ENCODE measurements around the gene NOL4L. TPM values are rescaled to one million over a fixed set of nuclear protein-coding genes. Genes with fewer than 3 reads are reported as not detected.

NOL4L gene
- total RNA-seq, 2 donors from 2014 or later, result 9.9 to 28.5 TPM

- Mint-ChIP-seq H3K9me3 (peaks cover 4% of the 10 kb centered on the region), H3K27me3 (no peaks in the 10 kb centered on the region), H3K4me3 (no peak overlapping the region), H3K36me3 (ENCODE audit: low read depth) (no peaks in the 10 kb centered on the region), H3K27ac (peak overlapping the region; percentile 20), H3K4me1 (peaks cover 4% of the 10 kb centered on the region)
- ATAC-seq (replicated peaks), result no peak
Measured at GRCh38 chr20:32609111-32609773, 24.1 kb upstream of the NOL4L start.

DNA sequence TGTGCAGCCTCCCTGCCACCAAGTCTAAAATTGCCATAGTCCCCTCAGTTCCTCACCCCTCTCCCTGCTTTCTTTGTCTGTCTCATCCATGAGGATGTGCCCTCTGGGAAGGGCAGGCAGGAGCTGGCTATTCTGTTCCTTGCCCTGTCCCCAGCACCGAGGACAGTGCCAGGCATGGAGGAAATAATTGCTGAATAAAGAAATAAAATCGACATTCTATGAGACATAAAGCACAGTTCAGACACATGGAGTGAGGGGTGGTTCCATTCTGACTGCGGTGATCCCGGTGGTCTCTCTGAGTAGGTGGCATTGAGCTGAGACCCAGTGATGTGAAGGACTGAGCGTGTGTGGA lies 23.5 kb upstream of the NOL4L start:
- H3K36me3 Mint-ChIP-seq (ENCODE audit: low read depth), result no peaks in the 10 kb centered on the region
- H3K27ac Mint-ChIP-seq, result no peak overlapping the region
- H3K4me1 Mint-ChIP-seq, result peaks cover 4% of the 10 kb centered on the region
- ATAC-seq (replicated peaks), result no peak
- peaks cover 4% of the 10 kb centered on the region for H3K9me3 Mint-ChIP-seq
- no peaks in the 10 kb centered on the region for H3K27me3 Mint-ChIP-seq
- H3K4me3 Mint-ChIP-seq, result no peak overlapping the region

GRCh38 chr20:32607727-32608663 lies 22.9 kb upstream of the NOL4L start:
- no peak overlapping the region for H3K27ac Mint-ChIP-seq
- peaks cover 4% of the 10 kb centered on the region for H3K4me1 Mint-ChIP-seq
- no peak overlapping the region for H3K4me3 Mint-ChIP-seq
- peaks cover 1% of the 10 kb centered on the region for H3K9me3 Mint-ChIP-seq
- ATAC-seq (replicated peaks), result no peak
- H3K27me3 Mint-ChIP-seq, result no peaks in the 10 kb centered on the region
- H3K36me3 Mint-ChIP-seq (ENCODE audit: low read depth), result no peaks in the 10 kb centered on the region

- Mint-ChIP-seq H3K4me3 (no peak overlapping the region), H3K27ac (no peak overlapping the region), H3K9me3 (no peaks in the 10 kb centered on the region), H3K27me3 (no peaks in the 10 kb centered on the region), H3K4me1 (peaks cover 4% of the 10 kb centered on the region), H3K36me3 (ENCODE audit: low read depth) (no peaks in the 10 kb centered on the region)
- ATAC-seq (replicated peaks), result no peak
Measured at GRCh38 chr20:32607324-32607723, 22.2 kb upstream of the NOL4L start.

GRCh38 chr20:32606790-32607189 lies 21.7 kb upstream of the NOL4L start:
- peak; percentile 29 for ATAC-seq (replicated peaks)
- Mint-ChIP-seq H3K27ac (no peak overlapping the region), H3K4me1 (peaks cover 4% of the 10 kb centered on the region), H3K27me3 (no peaks in the 10 kb centered on the region), H3K9me3 (no peaks in the 10 kb centered on the region), H3K4me3 (no peak overlapping the region), H3K36me3 (ENCODE audit: low read depth) (no peaks in the 10 kb centered on the region)

- H3K27ac Mint-ChIP-seq, result no peak overlapping the region
- peaks cover 4% of the 10 kb centered on the region for H3K4me1 Mint-ChIP-seq
- no peak overlapping the region for H3K4me3 Mint-ChIP-seq
- H3K9me3 Mint-ChIP-seq, result no peaks in the 10 kb centered on the region
- H3K27me3 Mint-ChIP-seq, result no peaks in the 10 kb centered on the region
- no peaks in the 10 kb centered on the region for H3K36me3 Mint-ChIP-seq (ENCODE audit: low read depth)
- no peak for ATAC-seq (replicated peaks)
Measured at GRCh38 chr20:32606107-32606506, 21.0 kb upstream of the NOL4L start.

- ATAC-seq (replicated peaks), result no peak
- no peak overlapping the region for H3K4me3 Mint-ChIP-seq
- H3K27ac Mint-ChIP-seq, result no peak overlapping the region
- no peaks in the 10 kb centered on the region for H3K27me3 Mint-ChIP-seq
- H3K4me1 Mint-ChIP-seq, result peaks cover 4% of the 10 kb centered on the region
- no peaks in the 10 kb centered on the region for H3K36me3 Mint-ChIP-seq (ENCODE audit: low read depth)
- H3K9me3 Mint-ChIP-seq, result no peaks in the 10 kb centered on the region
Measured at GRCh38 chr20:32605167-32605656, 20.1 kb upstream of the NOL4L start.

- no peaks in the 10 kb centered on the region for H3K36me3 Mint-ChIP-seq (ENCODE audit: low read depth)
- H3K9me3 Mint-ChIP-seq, result no peaks in the 10 kb centered on the region
- ATAC-seq (replicated peaks), result no peak
- no peak overlapping the region for H3K27ac Mint-ChIP-seq
- H3K4me1 Mint-ChIP-seq, result no peaks in the 10 kb centered on the region
- H3K4me3 Mint-ChIP-seq, result no peak overlapping the region
- no peaks in the 10 kb centered on the region for H3K27me3 Mint-ChIP-seq
Measured at GRCh38 chr20:32603046-32603726, 18.1 kb upstream of the NOL4L start.

DNA sequence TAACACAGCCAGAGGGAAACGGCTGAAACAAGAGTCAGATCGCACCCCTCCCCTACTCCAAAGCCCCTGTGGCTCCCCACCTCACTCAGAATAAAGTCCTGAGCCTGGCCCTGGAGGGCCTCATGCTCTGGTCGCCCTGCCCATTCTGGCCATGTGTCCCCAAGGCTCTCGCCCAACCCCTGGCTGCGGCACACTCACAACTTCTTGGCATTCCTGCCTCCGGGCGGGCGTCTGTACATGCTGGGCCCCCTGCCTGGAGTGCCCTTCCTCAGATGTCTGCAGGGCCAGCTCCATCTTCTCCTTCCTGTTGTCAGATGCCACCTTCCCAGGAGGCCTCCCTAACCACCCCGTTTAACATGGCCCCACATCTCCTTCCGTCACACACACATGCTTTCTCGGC lies 17.1 kb upstream of the NOL4L start:
- ATAC-seq (replicated peaks), result no peak
- Mint-ChIP-seq H3K36me3 (ENCODE audit: low read depth) (no peaks in the 10 kb centered on the region), H3K4me3 (no peak overlapping the region), H3K27me3 (no peaks in the 10 kb centered on the region), H3K4me1 (no peaks in the 10 kb centered on the region), H3K9me3 (no peaks in the 10 kb centered on the region), H3K27ac (no peak overlapping the region)

DNA sequence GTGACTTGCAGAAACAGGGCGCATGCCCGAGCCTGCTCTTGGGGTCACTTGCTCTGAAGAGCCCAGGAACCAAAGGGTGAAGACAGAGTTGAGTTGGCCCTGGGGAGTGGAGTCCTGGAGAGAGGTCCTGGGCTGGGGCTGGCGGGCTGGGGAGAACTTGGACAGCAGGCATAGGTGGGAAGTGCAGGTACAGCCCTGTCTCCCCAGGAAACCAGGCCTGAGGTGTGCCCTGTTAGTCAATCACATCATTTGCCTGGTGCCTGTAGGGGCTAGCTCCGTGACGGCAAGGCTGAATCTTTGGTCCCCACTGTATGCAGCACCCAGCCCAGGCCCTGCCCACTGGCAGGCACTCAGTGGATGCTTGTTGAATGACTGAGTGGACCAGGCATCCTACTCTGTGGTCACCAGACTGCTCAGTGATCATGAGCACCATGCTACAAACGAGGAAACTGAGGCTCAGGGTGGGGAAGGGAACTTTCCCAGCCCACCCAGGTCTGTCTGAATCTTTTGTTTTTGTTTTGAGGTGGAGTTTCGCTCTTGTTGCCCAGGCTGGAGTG lies 15.6 kb upstream of the NOL4L start:
- Mint-ChIP-seq H3K9me3 (no peaks in the 10 kb centered on the region), H3K4me1 (no peaks in the 10 kb centered on the region), H3K27ac (no peak overlapping the region), H3K36me3 (ENCODE audit: low read depth) (no peaks in the 10 kb centered on the region), H3K27me3 (no peaks in the 10 kb centered on the region), H3K4me3 (no peak overlapping the region)
- ATAC-seq (replicated peaks), result no peak

- no peak overlapping the region for H3K4me3 Mint-ChIP-seq
Measured at GRCh38 chr20:32599783-32600340, 14.7 kb upstream of the NOL4L start.

GRCh38 chr20:32598606-32599005 lies 13.5 kb upstream of the NOL4L start:
- H3K27me3 Mint-ChIP-seq, result no peaks in the 10 kb centered on the region
- ATAC-seq (replicated peaks), result no peak
- H3K27ac Mint-ChIP-seq, result no peak overlapping the region
- no peaks in the 10 kb centered on the region for H3K9me3 Mint-ChIP-seq
- H3K4me1 Mint-ChIP-seq, result peaks cover 3% of the 10 kb centered on the region
- H3K36me3 Mint-ChIP-seq (ENCODE audit: low read depth), result no peaks in the 10 kb centered on the region
- no peak overlapping the region for H3K4me3 Mint-ChIP-seq

More at GRCh38 chr20:32599783-32600340, 14.7 kb upstream of the NOL4L start:
- Mint-ChIP-seq H3K36me3 (ENCODE audit: low read depth) (no peaks in the 10 kb centered on the region), H3K4me1 (no peaks in the 10 kb centered on the region), H3K27me3 (no peaks in the 10 kb centered on the region), H3K27ac (no peak overlapping the region), H3K9me3 (no peaks in the 10 kb centered on the region)
- ATAC-seq (replicated peaks), result no peak

- no peak overlapping the region for H3K4me3 Mint-ChIP-seq
- no peak overlapping the region for H3K27ac Mint-ChIP-seq
- no peaks in the 10 kb centered on the region for H3K36me3 Mint-ChIP-seq (ENCODE audit: low read depth)
- no peaks in the 10 kb centered on the region for H3K9me3 Mint-ChIP-seq
- no peaks in the 10 kb centered on the region for H3K27me3 Mint-ChIP-seq
- no peak for ATAC-seq (replicated peaks)
- H3K4me1 Mint-ChIP-seq, result peaks cover 7% of the 10 kb centered on the region
Measured at GRCh38 chr20:32597714-32598113, 12.6 kb upstream of the NOL4L start.

DNA sequence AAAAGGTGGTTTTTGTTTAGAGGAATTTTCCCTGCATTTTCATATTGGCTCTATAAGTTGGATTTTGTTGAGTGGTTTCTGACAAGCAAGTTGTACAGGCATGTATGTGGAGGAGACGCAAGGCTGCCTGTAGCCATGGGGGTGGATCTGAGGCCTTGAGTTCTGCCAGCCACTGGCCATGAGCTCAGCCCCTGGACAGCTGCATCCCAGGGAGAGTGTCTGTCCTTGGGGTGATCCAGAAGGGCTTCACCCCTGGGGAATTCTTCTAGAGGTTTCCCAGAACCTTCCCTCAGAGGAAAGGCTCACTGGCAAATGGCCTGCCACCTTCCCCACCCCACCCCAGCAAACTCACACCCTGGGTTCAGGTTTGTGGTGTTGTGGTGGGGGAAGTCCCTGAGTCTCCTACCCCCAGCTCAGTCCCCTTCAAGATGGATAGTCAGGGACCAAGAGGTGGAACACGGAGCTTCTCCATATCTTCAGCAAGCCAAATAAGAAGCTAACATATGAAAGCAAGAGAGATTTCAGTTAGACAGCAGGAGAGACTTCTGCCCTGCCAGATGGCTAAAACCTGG lies 11.6 kb upstream of the NOL4L start:
- H3K4me3 Mint-ChIP-seq, result no peak overlapping the region
- H3K27me3 Mint-ChIP-seq, result no peaks in the 10 kb centered on the region
- no peaks in the 10 kb centered on the region for H3K36me3 Mint-ChIP-seq (ENCODE audit: low read depth)
- no peaks in the 10 kb centered on the region for H3K9me3 Mint-ChIP-seq
- peak overlapping the region; percentile 21 for H3K27ac Mint-ChIP-seq
- ATAC-seq (replicated peaks), result no peak
- peaks cover 7% of the 10 kb centered on the region for H3K4me1 Mint-ChIP-seq

Data from activated T-helper 17 cell treated with anti-CD3 and anti-CD28 coated beads, Interleukin-2, amount 50 U/mL, for 72 hours (primary cell).